SK-N-SH treated with all-trans-retinoic acid at 6 μM for 48 hours (cell line): ENCODE measurements around the gene STKLD1.
A peak's percentile ranks its signal among the peaks of the same experiment; 100 is the strongest.

Experiments used
- ATAC-seq: fragments of 200-7000 bp; cut with Tn5 transposase; 3 replicates; pipeline ENCODE4 v1.9.1; 2020; ENCODE audit warnings: mild to moderate bottlenecking, moderate library complexity
- BACH2 ChIP-seq: fragments of 250-450 bp; sonication (Bioruptor Pico); IDR thresholded peaks from 2 replicates; pipeline ENCODE4 v1.9.0; 2021; ENCODE audit warnings: mild to moderate bottlenecking, borderline replicate concordance
- CSDC2 ChIP-seq: fragments of 250-450 bp; sonication (Bioruptor Pico); IDR thresholded peaks from 2 replicates; pipeline ENCODE4 v1.5.0; 2020; ENCODE audit warnings: mild to moderate bottlenecking, moderate library complexity
- ESRRG ChIP-seq: fragments of 250-450 bp; sonication (Bioruptor Pico); IDR thresholded peaks from 2 replicates; pipeline ENCODE4 v1.6.1; 2021; ENCODE audit warnings: mild to moderate bottlenecking
- GLIS3 ChIP-seq: fragments of 250-450 bp; sonication (Bioruptor Pico); IDR thresholded peaks from 2 replicates; pipeline ENCODE4 v1.5.0; 2020; ENCODE audit warnings: mild to moderate bottlenecking, moderate library complexity
- ISL1 ChIP-seq: fragments of 250-450 bp; sonication (Bioruptor Pico); IDR thresholded peaks from 2 replicates; pipeline ENCODE4 v2.1.2; 2022; ENCODE audit warnings: mild to moderate bottlenecking, moderate library complexity
- OSR1 ChIP-seq: fragments of 250-450 bp; sonication (Bioruptor Pico); IDR thresholded peaks from 2 replicates; pipeline ENCODE4 v1.8.0; 2022; ENCODE audit warnings: moderate library complexity, mild to moderate bottlenecking, inconsistent platforms
- RARB ChIP-seq: fragments of 250-450 bp; sonication (Bioruptor Pico); IDR thresholded peaks from 2 replicates; pipeline ENCODE4 v1.8.0; 2021; ENCODE audit warnings: mild to moderate bottlenecking, moderate library complexity
- SNAI2 ChIP-seq: fragments of 250-450 bp; sonication (Bioruptor Pico); IDR thresholded peaks from 2 replicates; pipeline ENCODE4 v1.5.0; 2020; ENCODE audit warnings: mild to moderate bottlenecking, moderate library complexity
- TCF4 ChIP-seq: fragments of 250-450 bp; sonication (Bioruptor Pico); IDR thresholded peaks from 2 replicates; pipeline ENCODE4 v1.8.0; 2021; ENCODE audit warnings: mild to moderate bottlenecking, moderate library complexity, borderline replicate concordance
- TOX ChIP-seq: fragments of 250-450 bp; sonication (Bioruptor Pico); IDR thresholded peaks from 2 replicates; pipeline ENCODE4 v1.8.0; 2021; ENCODE audit warnings: mild to moderate bottlenecking, moderate library complexity, borderline replicate concordance
- ZC3H10 ChIP-seq: fragments of 250-450 bp; sonication (Bioruptor Pico); IDR thresholded peaks from 2 replicates; pipeline ENCODE4 v1.5.1; 2021; ENCODE audit warnings: mild to moderate bottlenecking, moderate library complexity
- ZFP3 ChIP-seq: fragments of 250-450 bp; sonication (Bioruptor Pico); IDR thresholded peaks from 2 replicates; pipeline ENCODE4 v1.5.0; 2020; ENCODE audit warnings: mild to moderate bottlenecking, moderate library complexity
- ZFP30 ChIP-seq: fragments of 450-650 bp; formaldehyde crosslinking; IDR thresholded peaks from 2 replicates; pipeline ENCODE4 v1.5.0; 2022; ENCODE audit warnings: mild to moderate bottlenecking, moderate library complexity
- ZNF70 ChIP-seq: fragments of 450-650 bp; formaldehyde crosslinking; IDR thresholded peaks from 2 replicates; pipeline ENCODE4 v1.5.0; 2020; ENCODE audit warnings: mild to moderate bottlenecking, moderate library complexity
- ZNF8 ChIP-seq: fragments of 450-650 bp; formaldehyde crosslinking; IDR thresholded peaks from 2 replicates; pipeline ENCODE4 v1.5.0; 2020; ENCODE audit warnings: mild to moderate bottlenecking, moderate library complexity
- TF ChIP-seq, protein P1 (sequence below): fragments of 250-450 bp; sonication (Bioruptor Pico); IDR thresholded peaks from 2 replicates; pipeline ENCODE4 v1.5.1; 2020; ENCODE audit warnings: low read depth, mild to moderate bottlenecking, moderate library complexity
- TF ChIP-seq, protein P2 (sequence below): fragments of 250-450 bp; sonication (Bioruptor Pico); IDR thresholded peaks from 2 replicates; pipeline ENCODE4 v1.8.0; 2020; ENCODE audit warnings: mild to moderate bottlenecking, moderate library complexity, borderline replicate concordance
- TF ChIP-seq, protein P3 (sequence below): fragments of 250-450 bp; sonication (Bioruptor Pico); IDR thresholded peaks from 2 replicates; pipeline ENCODE4 v1.5.1; 2021; ENCODE audit warnings: mild to moderate bottlenecking, moderate library complexity
- TF ChIP-seq, protein P4 (sequence below): fragments of 250-450 bp; sonication (Bioruptor Pico); IDR thresholded peaks from 2 replicates; pipeline ENCODE4 v1.5.0; 2020; ENCODE audit warnings: mild to moderate bottlenecking, moderate library complexity

STKLD1 gene

DNA sequence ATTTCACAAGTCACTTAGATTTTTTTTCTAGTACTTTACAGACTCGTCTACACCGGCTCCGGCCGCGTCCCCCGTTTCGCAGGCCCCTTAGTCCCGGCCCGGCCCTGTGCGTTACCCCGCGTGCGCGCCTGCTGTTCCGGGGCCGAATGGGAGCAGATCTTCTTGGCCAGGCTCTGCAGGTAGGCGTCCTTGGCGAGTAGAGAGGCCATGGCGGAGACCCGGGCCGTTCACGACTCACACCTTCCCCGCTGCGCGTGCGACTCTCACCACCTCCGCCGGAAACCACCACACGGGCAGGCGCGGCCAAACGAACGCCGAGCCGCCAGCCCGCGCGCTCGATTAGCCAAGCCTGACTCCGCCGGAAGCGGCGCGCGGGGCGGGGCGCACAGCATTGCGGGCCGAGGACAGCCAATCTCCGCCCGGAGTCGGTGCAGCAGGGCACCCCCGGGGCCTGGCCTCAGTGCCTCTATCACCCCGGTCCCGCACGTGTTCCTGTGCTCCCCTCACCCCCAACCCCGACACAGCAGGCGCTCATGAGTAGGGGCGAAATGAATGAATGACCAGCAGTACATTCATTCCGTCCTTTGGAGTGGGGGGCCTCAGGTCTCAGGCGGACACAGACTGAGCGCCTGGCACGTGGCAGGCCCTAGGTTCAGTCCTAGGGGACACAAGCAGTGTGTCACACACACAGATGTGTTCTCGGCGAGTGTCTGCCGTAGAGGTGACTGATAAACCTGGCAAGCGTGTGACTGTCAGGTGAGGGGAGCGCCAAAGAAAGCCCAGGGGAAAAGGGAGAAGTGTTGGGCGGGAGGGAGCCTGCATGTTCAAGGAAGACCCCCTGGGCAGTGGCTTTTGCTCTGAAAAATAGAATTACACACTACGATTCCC is 40.0 kb upstream of the STKLD1 start, which contains the start of gene SURF6 (continued):
- TF ChIP-seq OSR1 = no peak
- no peak for TF ChIP-seq RARB
- no peak for TF ChIP-seq BACH2 (CRISPR knock-in tag)
- no peak for TF ChIP-seq TCF4 (CRISPR knock-in tag)
- peak; percentile 14; the same call in 1 of the 2 replicates for TF ChIP-seq ZFP3 (CRISPR knock-in tag)
- TF ChIP-seq, all 23 proteins: peak for 3

DNA sequence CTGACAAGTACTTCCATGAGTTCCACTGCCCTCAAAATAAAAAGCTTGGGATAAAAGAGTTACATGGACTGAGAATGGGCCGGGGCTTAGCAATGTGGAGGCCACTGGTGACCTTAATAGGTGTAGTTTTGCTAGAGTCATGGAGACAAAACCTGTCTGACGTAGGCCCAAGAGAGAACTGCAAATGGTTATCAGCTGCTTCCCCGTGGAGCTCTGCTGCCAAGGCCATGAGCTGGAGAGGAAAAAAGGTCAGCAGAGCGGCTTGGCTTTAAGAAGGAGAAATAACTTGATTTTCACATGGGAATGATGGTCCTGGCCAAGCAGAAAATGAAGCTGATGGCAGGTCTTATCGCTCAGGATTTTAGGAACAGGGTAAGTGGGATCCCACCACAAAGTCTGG is 36.5 kb upstream of the STKLD1 start:
- TF ChIP-seq ZNF8 (CRISPR knock-in tag) = no peak
- no peak for TF ChIP-seq ZNF70 (CRISPR knock-in tag)
- TF ChIP-seq ZC3H10 = no peak
- no peak for TF ChIP-seq TCF4 (CRISPR knock-in tag)
- TF ChIP-seq, protein P1, sequence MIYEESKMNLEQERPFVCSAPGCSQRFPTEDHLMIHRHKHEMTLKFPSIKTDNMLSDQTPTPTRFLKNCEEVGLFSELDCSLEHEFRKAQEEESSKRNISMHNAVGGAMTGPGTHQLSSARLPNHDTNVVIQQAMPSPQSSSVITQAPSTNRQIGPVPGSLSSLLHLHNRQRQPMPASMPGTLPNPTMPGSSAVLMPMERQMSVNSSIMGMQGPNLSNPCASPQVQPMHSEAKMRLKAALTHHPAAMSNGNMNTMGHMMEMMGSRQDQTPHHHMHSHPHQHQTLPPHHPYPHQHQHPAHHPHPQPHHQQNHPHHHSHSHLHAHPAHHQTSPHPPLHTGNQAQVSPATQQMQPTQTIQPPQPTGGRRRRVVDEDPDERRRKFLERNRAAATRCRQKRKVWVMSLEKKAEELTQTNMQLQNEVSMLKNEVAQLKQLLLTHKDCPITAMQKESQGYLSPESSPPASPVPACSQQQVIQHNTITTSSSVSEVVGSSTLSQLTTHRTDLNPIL = no peak
- TF ChIP-seq, protein P2, sequence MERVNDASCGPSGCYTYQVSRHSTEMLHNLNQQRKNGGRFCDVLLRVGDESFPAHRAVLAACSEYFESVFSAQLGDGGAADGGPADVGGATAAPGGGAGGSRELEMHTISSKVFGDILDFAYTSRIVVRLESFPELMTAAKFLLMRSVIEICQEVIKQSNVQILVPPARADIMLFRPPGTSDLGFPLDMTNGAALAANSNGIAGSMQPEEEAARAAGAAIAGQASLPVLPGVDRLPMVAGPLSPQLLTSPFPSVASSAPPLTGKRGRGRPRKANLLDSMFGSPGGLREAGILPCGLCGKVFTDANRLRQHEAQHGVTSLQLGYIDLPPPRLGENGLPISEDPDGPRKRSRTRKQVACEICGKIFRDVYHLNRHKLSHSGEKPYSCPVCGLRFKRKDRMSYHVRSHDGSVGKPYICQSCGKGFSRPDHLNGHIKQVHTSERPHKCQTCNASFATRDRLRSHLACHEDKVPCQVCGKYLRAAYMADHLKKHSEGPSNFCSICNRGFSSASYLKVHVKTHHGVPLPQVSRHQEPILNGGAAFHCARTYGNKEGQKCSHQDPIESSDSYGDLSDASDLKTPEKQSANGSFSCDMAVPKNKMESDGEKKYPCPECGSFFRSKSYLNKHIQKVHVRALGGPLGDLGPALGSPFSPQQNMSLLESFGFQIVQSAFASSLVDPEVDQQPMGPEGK = no peak
- TF ChIP-seq, protein P3, sequence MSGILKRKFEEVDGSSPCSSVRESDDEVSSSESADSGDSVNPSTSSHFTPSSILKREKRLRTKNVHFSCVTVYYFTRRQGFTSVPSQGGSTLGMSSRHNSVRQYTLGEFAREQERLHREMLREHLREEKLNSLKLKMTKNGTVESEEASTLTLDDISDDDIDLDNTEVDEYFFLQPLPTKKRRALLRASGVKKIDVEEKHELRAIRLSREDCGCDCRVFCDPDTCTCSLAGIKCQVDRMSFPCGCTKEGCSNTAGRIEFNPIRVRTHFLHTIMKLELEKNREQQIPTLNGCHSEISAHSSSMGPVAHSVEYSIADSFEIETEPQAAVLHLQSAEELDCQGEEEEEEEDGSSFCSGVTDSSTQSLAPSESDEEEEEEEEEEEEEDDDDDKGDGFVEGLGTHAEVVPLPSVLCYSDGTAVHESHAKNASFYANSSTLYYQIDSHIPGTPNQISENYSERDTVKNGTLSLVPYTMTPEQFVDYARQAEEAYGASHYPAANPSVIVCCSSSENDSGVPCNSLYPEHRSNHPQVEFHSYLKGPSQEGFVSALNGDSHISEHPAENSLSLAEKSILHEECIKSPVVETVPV (CRISPR knock-in tag) = no peak
- no peak for ATAC-seq

DNA sequence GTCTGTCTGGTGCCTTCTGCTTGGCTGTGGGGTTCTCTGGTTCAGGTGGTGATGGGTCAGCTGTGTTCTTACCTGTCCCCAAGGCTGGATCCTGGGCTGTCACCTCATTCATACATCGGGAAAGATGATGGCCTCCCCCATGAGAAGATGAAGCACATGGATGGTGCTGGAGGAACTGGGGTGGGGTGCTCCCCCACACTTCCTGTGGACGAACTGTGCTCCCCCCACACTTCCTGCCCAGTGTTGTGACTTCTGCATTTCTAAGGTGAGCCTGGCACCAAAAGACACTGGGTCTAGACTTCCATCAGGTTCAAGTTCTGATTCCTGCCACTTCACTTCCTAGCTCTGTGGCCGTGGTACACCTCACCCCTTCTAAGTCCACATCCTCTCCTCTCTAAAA is 35.9 kb upstream of the STKLD1 start:
- ATAC-seq = no peak
- TF ChIP-seq ISL1 (CRISPR knock-in tag) = no peak
- TF ChIP-seq ZC3H10 = no peak
- no peak for TF ChIP-seq GLIS3 (CRISPR knock-in tag)
- TF ChIP-seq ZFP30 (CRISPR knock-in tag) = no peak
- no peak for TF ChIP-seq CSDC2
- TF ChIP-seq OSR1 = no peak
- no peak for TF ChIP-seq ESRRG
- no peak for TF ChIP-seq TOX (CRISPR knock-in tag)
- TF ChIP-seq, protein P4, sequence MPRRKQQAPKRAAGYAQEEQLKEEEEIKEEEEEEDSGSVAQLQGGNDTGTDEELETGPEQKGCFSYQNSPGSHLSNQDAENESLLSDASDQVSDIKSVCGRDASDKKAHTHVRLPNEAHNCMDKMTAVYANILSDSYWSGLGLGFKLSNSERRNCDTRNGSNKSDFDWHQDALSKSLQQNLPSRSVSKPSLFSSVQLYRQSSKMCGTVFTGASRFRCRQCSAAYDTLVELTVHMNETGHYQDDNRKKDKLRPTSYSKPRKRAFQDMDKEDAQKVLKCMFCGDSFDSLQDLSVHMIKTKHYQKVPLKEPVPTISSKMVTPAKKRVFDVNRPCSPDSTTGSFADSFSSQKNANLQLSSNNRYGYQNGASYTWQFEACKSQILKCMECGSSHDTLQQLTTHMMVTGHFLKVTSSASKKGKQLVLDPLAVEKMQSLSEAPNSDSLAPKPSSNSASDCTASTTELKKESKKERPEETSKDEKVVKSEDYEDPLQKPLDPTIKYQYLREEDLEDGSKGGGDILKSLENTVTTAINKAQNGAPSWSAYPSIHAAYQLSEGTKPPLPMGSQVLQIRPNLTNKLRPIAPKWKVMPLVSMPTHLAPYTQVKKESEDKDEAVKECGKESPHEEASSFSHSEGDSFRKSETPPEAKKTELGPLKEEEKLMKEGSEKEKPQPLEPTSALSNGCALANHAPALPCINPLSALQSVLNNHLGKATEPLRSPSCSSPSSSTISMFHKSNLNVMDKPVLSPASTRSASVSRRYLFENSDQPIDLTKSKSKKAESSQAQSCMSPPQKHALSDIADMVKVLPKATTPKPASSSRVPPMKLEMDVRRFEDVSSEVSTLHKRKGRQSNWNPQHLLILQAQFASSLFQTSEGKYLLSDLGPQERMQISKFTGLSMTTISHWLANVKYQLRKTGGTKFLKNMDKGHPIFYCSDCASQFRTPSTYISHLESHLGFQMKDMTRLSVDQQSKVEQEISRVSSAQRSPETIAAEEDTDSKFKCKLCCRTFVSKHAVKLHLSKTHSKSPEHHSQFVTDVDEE (CRISPR knock-in tag) = no peak
- no peak for TF ChIP-seq TCF4 (CRISPR knock-in tag)
- TF ChIP-seq BACH2 (CRISPR knock-in tag) = no peak
- no peak for TF ChIP-seq ZNF70 (CRISPR knock-in tag)
- no peak for TF ChIP-seq RARB

DNA sequence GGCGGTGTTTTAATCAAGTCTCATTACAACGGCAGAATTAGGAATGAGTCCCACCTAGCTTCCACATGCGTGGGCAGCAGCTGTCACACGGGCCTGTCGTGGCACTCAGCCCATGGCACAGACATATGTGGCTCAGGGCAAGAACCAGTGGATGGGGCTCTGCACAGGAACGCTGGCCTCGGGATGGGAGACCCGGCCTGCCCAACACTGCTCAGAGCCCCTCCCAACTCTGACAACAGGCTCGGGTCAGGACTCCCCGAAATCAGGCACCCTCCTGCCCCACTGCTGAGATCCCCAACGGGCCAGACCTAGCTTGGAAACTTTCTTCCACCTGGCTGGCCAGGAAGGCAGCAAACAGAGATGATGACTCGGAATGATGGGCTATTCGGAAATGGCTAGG is 35.2 kb upstream of the STKLD1 start:
- ATAC-seq = no peak
- TF ChIP-seq TOX (CRISPR knock-in tag) (no peak), SNAI2 (CRISPR knock-in tag) (no peak)
